ENCODE measurements around the gene RHBDF1.
A peak's percentile ranks its signal among the peaks of the same experiment; 100 is the strongest.
"Not testable (repeated sequence)": the region's sequence is repeated elsewhere in the genome, so short reads cannot be mapped to it uniquely, and the experiment has no call there.

Gene RHBDF1

GRCh38 chr16:56231-56927, 16.1 kb downstream of the RHBDF1 start:
- DNase-seq, result no peak

GRCh38 chr16:55571-56136, 16.8 kb downstream of the RHBDF1 start:
- DNase-seq, result no peak

GRCh38 chr16:54237-54581, 18.2 kb downstream of the RHBDF1 start:
- DNase-seq, result no peak

GRCh38 chr16:53346-54236, 18.8 kb downstream of the RHBDF1 start, which contains the start of the genes POLR3K and SNRNP25:
Gene POLR3K, minus strand, starts transcription at chr16:53608. Its CDS starts 22 bp downstream, at chr16:53586.
Gene SNRNP25, plus strand, starts transcription at chr16:53828. Its CDS starts 189 bp downstream, at chr16:54017.
- DNase-seq, result peak; percentile 96

DNA sequence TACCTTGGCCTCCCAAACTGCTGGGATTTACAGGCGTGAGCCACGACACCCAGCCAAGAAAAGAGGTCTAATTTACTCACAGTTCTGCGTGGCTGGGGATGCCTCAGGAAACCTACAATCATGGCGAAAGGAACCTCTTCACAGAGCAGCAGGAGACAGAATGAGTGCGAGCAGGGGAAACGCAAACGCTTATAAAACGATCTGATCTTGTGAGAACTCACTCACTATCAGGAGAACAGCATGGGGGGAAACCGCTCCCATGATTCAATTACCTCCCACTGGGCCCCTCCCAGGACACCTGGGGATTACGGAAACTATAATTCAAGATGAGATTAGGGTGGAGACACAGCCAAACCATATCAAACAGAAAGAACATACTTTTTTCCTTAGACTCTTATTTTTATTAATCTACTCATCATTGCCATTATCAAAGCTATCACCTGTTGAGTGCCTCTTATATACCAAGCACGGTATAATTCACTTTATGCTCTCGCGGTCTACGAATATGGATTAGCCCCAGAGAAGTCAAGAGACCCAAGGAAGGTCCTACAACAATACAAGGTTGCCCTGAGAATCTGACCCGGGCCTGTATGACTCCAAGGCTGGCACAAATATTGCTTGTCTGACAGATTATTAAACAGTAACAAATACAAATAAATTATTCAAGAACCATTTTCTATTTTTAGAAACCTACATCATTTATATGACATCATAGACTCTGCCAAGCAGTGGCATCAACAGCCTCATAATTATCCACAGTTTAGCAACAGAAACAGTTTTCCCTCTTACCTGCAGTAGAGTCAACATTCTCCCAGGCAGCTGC, 21.5 kb downstream of the RHBDF1 start:
- no peak for DNase-seq

- DNase-seq, result no peak
Observed at GRCh38 chr16:47234-47633, 25.2 kb downstream of the RHBDF1 start.

DNA sequence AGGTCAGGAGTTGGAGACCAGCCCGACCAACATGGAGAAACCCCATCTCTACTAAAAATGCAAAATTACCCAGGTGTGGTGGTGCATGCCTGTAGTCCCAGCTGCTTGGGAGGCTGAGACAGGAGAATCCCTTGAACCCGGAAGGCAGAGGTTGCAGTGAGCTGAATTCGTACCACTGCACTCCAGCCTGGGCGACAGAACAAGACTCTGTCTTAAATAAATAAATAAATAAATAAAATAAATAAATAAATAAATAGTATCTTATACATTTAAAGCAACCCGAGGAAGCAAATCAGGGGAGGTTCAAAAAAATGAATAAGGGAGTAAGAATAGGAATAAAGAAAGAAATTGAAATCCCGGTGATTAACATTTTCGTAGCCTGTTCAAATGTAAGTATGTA, 25.9 kb downstream of the RHBDF1 start:
- not testable (repeated sequence) for DNase-seq

DNA sequence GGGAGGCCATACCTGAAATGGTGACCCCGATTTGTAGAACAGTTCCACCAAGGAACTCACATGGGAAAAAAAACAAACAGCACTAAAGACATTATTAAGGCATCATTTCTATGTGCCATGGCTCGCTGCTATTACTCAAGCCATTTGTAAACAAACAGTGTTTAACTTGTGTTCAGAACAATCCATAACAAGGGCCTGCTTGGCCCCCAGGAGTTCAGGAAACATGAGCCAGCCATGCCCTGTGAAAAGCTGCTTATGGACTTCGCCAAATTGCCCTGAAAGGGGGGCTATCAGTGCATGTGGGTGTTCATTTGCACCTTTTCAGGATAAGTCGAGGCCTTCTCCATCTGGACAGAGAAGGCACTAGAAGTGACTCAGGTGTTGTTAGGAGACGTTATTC, 27.0 kb downstream of the RHBDF1 start:
- no peak for DNase-seq

DNA sequence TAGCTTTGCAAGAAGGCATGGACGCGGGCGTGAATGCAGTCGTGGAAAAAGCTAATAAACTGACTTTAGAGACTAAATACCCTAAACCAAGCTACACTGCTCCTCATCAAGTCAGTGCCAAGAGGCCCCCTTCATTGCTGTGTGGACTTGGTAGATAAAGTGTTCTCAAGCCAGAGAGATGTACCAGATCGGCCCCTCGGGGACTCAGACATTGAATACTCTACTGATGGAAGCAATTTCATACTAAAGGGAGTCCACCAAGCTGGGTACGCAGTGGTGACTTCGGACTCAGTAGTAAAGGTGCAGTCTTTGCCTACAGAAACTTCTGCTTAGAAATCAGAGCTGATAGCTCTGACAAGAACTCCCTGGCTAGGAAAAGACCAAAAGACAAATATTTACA, 27.8 kb downstream of the RHBDF1 start:
- DNase-seq, result no peak

DNA sequence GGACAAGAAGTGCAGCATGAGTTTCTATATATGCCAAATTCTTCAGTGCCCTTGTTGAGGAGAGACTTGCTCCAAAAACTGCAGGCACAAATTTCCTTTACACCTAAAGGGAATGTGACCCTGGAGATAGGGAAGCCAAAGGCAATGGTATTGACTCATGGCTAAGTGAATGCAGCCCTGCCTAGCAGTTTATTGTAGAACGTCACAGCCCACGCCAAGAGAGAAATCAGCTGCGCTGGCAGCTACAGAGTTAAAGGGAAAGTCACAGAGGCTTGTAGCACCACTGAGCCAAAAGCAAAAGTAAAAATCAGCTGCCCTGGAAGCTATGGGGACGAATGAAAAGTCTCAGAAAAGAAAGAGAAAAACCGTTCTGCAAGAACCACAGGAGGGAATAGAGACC, 29.1 kb downstream of the RHBDF1 start:
- DNase-seq, result no peak

DNA sequence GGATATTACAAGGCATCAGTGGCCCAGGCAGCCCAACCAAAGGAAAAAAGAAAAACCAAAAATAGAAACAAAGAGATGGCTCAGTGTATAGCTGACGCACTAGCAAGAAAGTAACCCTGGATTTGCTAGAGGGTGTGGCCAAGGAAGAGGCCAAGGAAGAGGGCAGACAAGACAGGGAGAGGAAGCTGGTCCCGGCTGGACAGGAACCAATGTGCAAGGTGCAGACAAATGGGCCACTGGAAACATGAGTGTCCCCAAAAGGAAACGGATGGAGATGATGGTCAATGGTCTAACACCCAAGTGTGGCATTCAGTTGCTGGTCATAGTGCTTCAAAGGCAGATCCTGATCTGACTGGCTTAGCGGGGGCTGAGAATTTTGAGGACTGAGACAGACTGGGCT, 29.7 kb downstream of the RHBDF1 start:
- DNase-seq, result no peak

- no peak for DNase-seq
Observed at GRCh38 chr16:42069-42457, 30.4 kb downstream of the RHBDF1 start.

- DNase-seq, result no peak
Observed at GRCh38 chr16:41439-42068, 30.9 kb downstream of the RHBDF1 start.

- peak; percentile 62 for DNase-seq
Observed at GRCh38 chr16:38941-39892, 33.2 kb downstream of the RHBDF1 start.

DNA sequence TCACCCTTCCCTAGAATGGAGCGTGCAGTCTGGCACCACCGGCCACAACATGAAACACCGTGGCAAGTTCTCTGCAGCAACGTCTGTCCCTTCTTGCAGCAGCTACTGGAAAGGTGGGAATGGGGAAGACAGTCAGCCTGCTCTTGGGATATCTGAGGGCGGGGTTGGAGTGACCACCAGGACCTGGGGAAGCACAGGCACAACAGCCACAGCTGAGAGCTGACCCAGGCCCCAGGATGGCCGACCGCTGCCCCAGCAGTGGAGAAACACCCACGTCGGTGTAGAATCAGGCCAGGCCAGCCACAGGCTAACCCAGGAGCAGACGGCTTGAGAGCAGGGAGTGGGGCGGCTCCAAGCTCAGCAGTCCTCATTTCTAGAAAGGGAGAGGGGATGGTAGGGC, 34.2 kb downstream of the RHBDF1 start:
- DNase-seq, result not testable (repeated sequence)

- DNase-seq, result no peak
Observed at GRCh38 chr16:37511-37910, 34.9 kb downstream of the RHBDF1 start.

DNA sequence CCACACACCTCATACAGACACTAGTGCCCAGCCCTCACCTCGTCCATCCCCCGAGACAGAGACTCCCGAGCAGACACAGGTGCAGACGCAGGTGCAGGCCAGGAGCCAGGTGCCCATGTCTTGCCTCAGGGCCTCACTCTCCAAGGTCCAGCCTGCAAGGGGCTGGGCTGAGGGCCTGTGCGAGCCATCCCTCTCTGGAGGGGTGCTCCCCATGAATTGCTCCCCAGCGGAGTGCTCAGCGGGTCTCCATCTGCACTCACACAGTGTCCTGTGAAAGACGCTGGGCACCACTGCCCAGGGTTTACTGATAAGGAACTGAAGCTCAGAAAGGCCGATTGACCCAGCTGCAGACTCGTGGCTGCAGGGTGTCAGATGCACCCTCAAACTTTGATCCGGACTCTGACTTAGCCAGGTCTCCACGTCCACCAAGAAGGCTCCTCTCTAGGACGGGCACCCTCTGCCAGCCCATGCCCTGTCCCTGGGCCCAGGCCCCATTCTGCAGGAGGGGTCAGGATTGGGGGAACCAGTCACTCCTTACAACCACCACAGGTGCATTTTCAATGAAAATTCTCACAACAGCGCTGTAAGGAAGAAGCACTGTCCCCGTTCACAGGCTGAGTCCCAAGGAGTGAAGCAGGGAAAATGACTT, 36.0 kb downstream of the RHBDF1 start:
- DNase-seq, result no peak

DNA sequence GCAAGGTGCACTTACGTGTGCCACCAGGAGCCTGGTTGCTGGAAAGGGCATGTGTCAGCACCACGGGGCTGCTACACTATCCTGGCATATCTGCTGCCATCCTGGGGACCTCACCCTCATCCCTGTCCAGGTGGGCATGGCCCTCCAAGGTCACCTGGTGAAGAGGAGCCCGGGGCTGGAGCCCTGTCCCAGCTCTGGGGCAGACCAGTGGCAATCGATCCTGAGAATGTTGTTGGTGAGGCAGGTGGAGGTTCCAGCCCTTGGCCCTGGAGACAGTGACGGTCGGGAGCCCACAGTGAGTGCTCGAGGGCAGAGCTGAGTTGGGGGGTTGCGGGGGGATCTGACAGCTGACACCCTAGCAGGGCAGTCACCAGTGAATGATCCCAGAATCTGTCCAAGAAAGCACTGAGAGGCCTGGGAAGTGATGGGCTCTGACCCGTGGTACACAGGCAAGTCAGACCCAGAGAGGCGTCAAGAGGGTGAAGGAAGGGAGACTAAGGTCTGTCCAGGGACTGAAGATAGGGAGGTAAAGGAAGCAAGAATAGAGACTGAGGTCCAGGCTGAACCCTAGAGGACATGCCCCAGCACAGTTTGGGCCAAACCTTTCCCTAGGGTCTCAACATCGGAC, 36.6 kb downstream of the RHBDF1 start:
- DNase-seq, result no peak

- no peak for DNase-seq
Observed at GRCh38 chr16:35011-35677, 37.3 kb downstream of the RHBDF1 start.

DNA sequence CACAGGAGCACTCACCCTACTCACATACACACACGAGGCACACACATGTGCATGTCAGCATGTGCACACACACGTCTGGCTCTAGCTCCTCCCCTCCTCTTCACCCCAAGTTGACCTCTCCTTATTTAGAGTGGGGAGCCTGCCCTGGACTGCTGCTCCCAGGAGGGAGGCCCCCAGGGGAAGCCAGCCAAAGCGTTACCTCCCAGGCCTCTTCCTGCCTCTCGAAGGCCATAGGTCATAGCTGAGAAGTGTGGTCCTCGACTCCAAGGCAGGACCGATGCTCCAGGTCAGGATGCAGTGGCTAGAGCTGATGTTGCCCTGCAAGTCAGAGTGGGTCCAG, 37.8 kb downstream of the RHBDF1 start:
- no peak for DNase-seq
